Measurements from ENCODE around the gene NMT1. TPM values are rescaled to one million over a fixed set of nuclear protein-coding genes. Genes with fewer than 3 reads are reported as not detected.

The NMT1 gene
- total RNA-seq (100 to 1,000 TPM; 189 to 198 TPM), polyA plus RNA-seq (82.0 TPM)

GRCh38 chr17:45060797-45061605, at the start of gene NMT1:
Gene NMT1 (plus strand): TSS chr17:45061317. CDS start chr17:45061330, 13 bp downstream.
- CTCF ChIA-PET = interaction anchor here (0.7 to 2.1 kb wide), 4 partner anchors 10 to 74 kb away, joined by 3 to 10 read pairs (median 5); partner anchors contain the start of genes ACBD4 and DCAKD
- Mint-ChIP-seq H3K9me3 (no peaks in the 10 kb centered on the region), H3K36me3 (peaks cover 0 to 19% (median 0%) of the 10 kb centered on the region in 3 donors), H3K27me3 (peaks cover 0 to 2% of the 10 kb centered on the region in 2 donors), H3K27ac (peak within 1 kb of the TSS; percentile 92 to 100 (median 99)), H3K4me3 (peak within 1 kb of the TSS; percentile 95 to 100 (median 99)), H3K4me1 (peaks cover 35 to 62% (median 53%) of the 10 kb centered on the region in 3 donors)
- peak within 1 kb of the TSS; percentile 84 for H3K27ac ChIP-seq (ENCODE audit: low read depth, low read length)
- H3K4me3 ChIP-seq (ENCODE audit: low read length) = peak within 1 kb of the TSS; percentile 85
- no peaks in the 10 kb centered on the region for H3K9me3 ChIP-seq (ENCODE audit: low read length)
- H3K27me3 ChIP-seq (ENCODE audit: insufficient read depth, low read length, poor library complexity, severe bottlenecking) = no peaks in the 10 kb centered on the region
- POLR2A ChIA-PET = interaction anchor here (0.6 to 1.7 kb wide), 7 partner anchors 9 to 752 kb away, joined by 3 to 21 read pairs (median 7); partner anchors contain the start of genes DCAKD, HEXIM1, HEXIM2 and RUNDC3A
- H3K4me1 ChIP-seq (ENCODE audit: insufficient read depth, low read length) = peaks cover 38% of the 10 kb centered on the region
- no peaks in the 10 kb centered on the region for H3K36me3 ChIP-seq (ENCODE audit: insufficient read depth, low read length)
- DNase-seq = peak; percentile 91 to 99 (median 97)

- no peak for DNase-seq
- Mint-ChIP-seq H3K36me3 (peaks cover 0 to 11% (median 2%) of the 10 kb centered on the region in 3 donors), H3K9me3 (no peaks in the 10 kb centered on the region)
Observed at GRCh38 chr17:45011767-45012166, 49.4 kb upstream of the NMT1 start.

GRCh38 chr17:45013021-45013997, 47.8 kb upstream of the NMT1 start:
- no peak overlapping the region for H3K27ac Mint-ChIP-seq
- H3K27ac ChIP-seq (ENCODE audit: low read depth, low read length) = no peak overlapping the region
- peaks cover 10 to 30% of the 10 kb centered on the region in 2 donors for H3K27me3 Mint-ChIP-seq
- peaks cover 0 to 4% (median 2%) of the 10 kb centered on the region in 3 donors for H3K36me3 Mint-ChIP-seq
- no peak overlapping the region for H3K4me3 Mint-ChIP-seq
- no peak overlapping the region for H3K4me3 ChIP-seq (ENCODE audit: low read length)
- DNase-seq = no peak
- H3K4me1 ChIP-seq (ENCODE audit: insufficient read depth, low read length) = no peaks in the 10 kb centered on the region
- no peaks in the 10 kb centered on the region for H3K9me3 ChIP-seq (ENCODE audit: low read length)
- no peaks in the 10 kb centered on the region for H3K36me3 ChIP-seq (ENCODE audit: insufficient read depth, low read length)
- peaks cover 0 to 1% (median 0%) of the 10 kb centered on the region in 3 donors for H3K4me1 Mint-ChIP-seq
- no peaks in the 10 kb centered on the region for H3K9me3 Mint-ChIP-seq
- H3K27me3 ChIP-seq (ENCODE audit: insufficient read depth, low read length, poor library complexity, severe bottlenecking) = peaks cover 8% of the 10 kb centered on the region
- POLR2A ChIA-PET = no interaction called here
- CTCF ChIA-PET = interaction anchor here (1.5 kb wide), 1 partner anchor 9 kb away, joined by 4 read pairs; no protein-coding TSS in a partner anchor

More at GRCh38 chr17:45011767-45012166, 49.4 kb upstream of the NMT1 start:
- no peaks in the 10 kb centered on the region for H3K36me3 ChIP-seq (ENCODE audit: insufficient read depth, low read length)
- no peaks in the 10 kb centered on the region for H3K4me1 ChIP-seq (ENCODE audit: insufficient read depth, low read length)
- no peak overlapping the region for H3K27ac ChIP-seq (ENCODE audit: low read depth, low read length)
- Mint-ChIP-seq H3K27me3 (peaks cover 11 to 33% of the 10 kb centered on the region in 2 donors), H3K27ac (no peak overlapping the region), H3K4me3 (no peak overlapping the region), H3K4me1 (no peaks in the 10 kb centered on the region)
- ChIA-PET POLR2A (no interaction called here), CTCF (no interaction called here)
- H3K4me3 ChIP-seq (ENCODE audit: low read length) = no peak overlapping the region
- no peaks in the 10 kb centered on the region for H3K9me3 ChIP-seq (ENCODE audit: low read length)
- no peaks in the 10 kb centered on the region for H3K27me3 ChIP-seq (ENCODE audit: insufficient read depth, low read length, poor library complexity, severe bottlenecking)

- Histone ChIP-seq H3K27me3 (ENCODE audit: insufficient read depth, low read length, poor library complexity, severe bottlenecking) (peaks cover 28% of the 10 kb centered on the region), H3K36me3 (ENCODE audit: insufficient read depth, low read length) (no peaks in the 10 kb centered on the region), H3K4me1 (ENCODE audit: insufficient read depth, low read length) (peaks cover 7% of the 10 kb centered on the region), H3K9me3 (ENCODE audit: low read length) (no peaks in the 10 kb centered on the region), H3K27ac (ENCODE audit: low read depth, low read length) (no peak overlapping the region), H3K4me3 (ENCODE audit: low read length) (no peak overlapping the region)
- Mint-ChIP-seq H3K27ac (no peak overlapping the region), H3K4me3 (no peak overlapping the region), H3K27me3 (peaks cover 22 to 42% of the 10 kb centered on the region in 2 donors), H3K4me1 (peaks cover 9 to 18% (median 17%) of the 10 kb centered on the region in 3 donors), H3K36me3 (no peaks in the 10 kb centered on the region), H3K9me3 (no peaks in the 10 kb centered on the region)
- POLR2A ChIA-PET = no interaction called here
- CTCF ChIA-PET = no interaction called here
- no peak for DNase-seq
Observed at GRCh38 chr17:45016237-45016636, 44.9 kb upstream of the NMT1 start.

- CTCF ChIA-PET = no interaction called here
- peaks cover 32% of the 10 kb centered on the region for H3K27me3 ChIP-seq (ENCODE audit: insufficient read depth, low read length, poor library complexity, severe bottlenecking)
- peak overlapping the region in 1 of 8 donors; percentile 80 for H3K27ac Mint-ChIP-seq
Observed at GRCh38 chr17:45016823-45017222, 44.3 kb upstream of the NMT1 start.

GRCh38 chr17:45018514-45018847, 42.6 kb upstream of the NMT1 start:
- peak overlapping the region in 2 of 8 donors; percentile 7 to 73 for H3K27ac Mint-ChIP-seq
- peaks cover 0 to 2% (median 2%) of the 10 kb centered on the region in 3 donors for H3K36me3 Mint-ChIP-seq
- Histone ChIP-seq H3K27ac (ENCODE audit: low read depth, low read length) (peak overlapping the region; percentile 9), H3K27me3 (ENCODE audit: insufficient read depth, low read length, poor library complexity, severe bottlenecking) (peaks cover 32% of the 10 kb centered on the region), H3K36me3 (ENCODE audit: insufficient read depth, low read length) (no peaks in the 10 kb centered on the region), H3K4me3 (ENCODE audit: low read length) (peak overlapping the region; percentile 41), H3K9me3 (ENCODE audit: low read length) (no peaks in the 10 kb centered on the region), H3K4me1 (ENCODE audit: insufficient read depth, low read length) (peaks cover 20% of the 10 kb centered on the region)
- ChIA-PET POLR2A (no interaction called here), CTCF (interaction anchor here (0.6 to 5.4 kb wide), 3 partner anchors 81 to 258 kb away, joined by 5 to 45 read pairs (median 17); no protein-coding TSS in a partner anchor)
- peak overlapping the region; percentile 72 to 88 (median 84) for H3K4me3 Mint-ChIP-seq
- H3K4me1 Mint-ChIP-seq = peaks cover 13 to 21% (median 21%) of the 10 kb centered on the region in 3 donors
- no peaks in the 10 kb centered on the region for H3K9me3 Mint-ChIP-seq
- no peak for DNase-seq
- H3K27me3 Mint-ChIP-seq = peaks cover 22 to 46% of the 10 kb centered on the region in 2 donors

More at GRCh38 chr17:45016823-45017222, 44.3 kb upstream of the NMT1 start:
- POLR2A ChIA-PET = no interaction called here
- Mint-ChIP-seq H3K36me3 (no peaks in the 10 kb centered on the region), H3K4me3 (no peak overlapping the region), H3K9me3 (no peaks in the 10 kb centered on the region), H3K4me1 (peaks cover 13 to 21% (median 21%) of the 10 kb centered on the region in 3 donors), H3K27me3 (peaks cover 22 to 46% of the 10 kb centered on the region in 2 donors)
- H3K27ac ChIP-seq (ENCODE audit: low read depth, low read length) = no peak overlapping the region
- H3K4me3 ChIP-seq (ENCODE audit: low read length) = no peak overlapping the region
- no peak for DNase-seq
- no peaks in the 10 kb centered on the region for H3K9me3 ChIP-seq (ENCODE audit: low read length)
- no peaks in the 10 kb centered on the region for H3K36me3 ChIP-seq (ENCODE audit: insufficient read depth, low read length)
- H3K4me1 ChIP-seq (ENCODE audit: insufficient read depth, low read length) = peaks cover 13% of the 10 kb centered on the region

- Histone ChIP-seq H3K4me3 (ENCODE audit: low read length) (peak overlapping the region; percentile 41), H3K36me3 (ENCODE audit: insufficient read depth, low read length) (no peaks in the 10 kb centered on the region), H3K4me1 (ENCODE audit: insufficient read depth, low read length) (peaks cover 20% of the 10 kb centered on the region), H3K27ac (ENCODE audit: low read depth, low read length) (peak overlapping the region; percentile 9), H3K27me3 (ENCODE audit: insufficient read depth, low read length, poor library complexity, severe bottlenecking) (peaks cover 32% of the 10 kb centered on the region), H3K9me3 (ENCODE audit: low read length) (no peaks in the 10 kb centered on the region)
- peak overlapping the region in 3 of 8 donors; percentile 70 to 83 (median 73) for H3K27ac Mint-ChIP-seq
- H3K9me3 Mint-ChIP-seq = no peaks in the 10 kb centered on the region
- ChIA-PET CTCF (interaction anchor here (0.6 to 5.4 kb wide), 5 partner anchors 13 to 258 kb away, joined by 3 to 45 read pairs (median 5); no protein-coding TSS in a partner anchor), POLR2A (no interaction called here)
- peaks cover 22 to 46% of the 10 kb centered on the region in 2 donors for H3K27me3 Mint-ChIP-seq
- DNase-seq = peak in 4 of 5 donors; percentile 9 to 21 (median 19)
- peaks cover 0 to 5% (median 2%) of the 10 kb centered on the region in 3 donors for H3K36me3 Mint-ChIP-seq
- peaks cover 13 to 21% (median 21%) of the 10 kb centered on the region in 3 donors for H3K4me1 Mint-ChIP-seq
- peak overlapping the region; percentile 72 to 88 (median 84) for H3K4me3 Mint-ChIP-seq
Observed at GRCh38 chr17:45018848-45019711, 42.0 kb upstream of the NMT1 start.

Data from CD8-positive, alpha-beta memory T cell (primary cell).